GM20431 (cell line): ENCODE results near the gene CABLES2.
"Not testable (repeated sequence)": the region's sequence is repeated elsewhere in the genome, so short reads cannot be mapped to it uniquely, and the experiment has no call there.

Source experiments
- in situ Hi-C: fragments of 300-500 bp; cut with MseI, MboI; formaldehyde crosslinking; loops from one replicate; pipeline ENCODE4 v1.15.0; 2020; ENCODE audit warnings: low sequenced_read_pairs; ENCODE audit not compliant: unreplicated experiment

CABLES2 gene

GRCh38 chr20:62376112-62377063 is 30.7 kb downstream of the CABLES2 start:
- in situ Hi-C loops, result no loop called here

- in situ Hi-C loops, result no loop called here
Measured at GRCh38 chr20:62374331-62375152, 32.5 kb downstream of the CABLES2 start.

GRCh38 chr20:62373631-62374179 is 33.4 kb downstream of the CABLES2 start:
- in situ Hi-C loops, result not testable (repeated sequence)

GRCh38 chr20:62372042-62372993 is 34.8 kb downstream of the CABLES2 start:
- in situ Hi-C loops, result no loop called here

- in situ Hi-C loops, result no loop called here
Measured at GRCh38 chr20:62371588-62372041, 35.5 kb downstream of the CABLES2 start.

- in situ Hi-C loops, result no loop called here
Measured at GRCh38 chr20:62370807-62371587, 36.1 kb downstream of the CABLES2 start.

- in situ Hi-C loops, result no loop called here
Measured at GRCh38 chr20:62370115-62370806, 36.8 kb downstream of the CABLES2 start.

GRCh38 chr20:62369815-62370114 is 37.3 kb downstream of the CABLES2 start:
- in situ Hi-C loops, result no loop called here

GRCh38 chr20:62368976-62369814 is 37.9 kb downstream of the CABLES2 start:
- in situ Hi-C loops, result no loop called here

- in situ Hi-C loops, result no loop called here
Measured at GRCh38 chr20:62368392-62368975, 38.6 kb downstream of the CABLES2 start.

GRCh38 chr20:62367633-62368391 is 39.3 kb downstream of the CABLES2 start:
- in situ Hi-C loops, result no loop called here

- in situ Hi-C loops, result no loop called here
Measured at GRCh38 chr20:62367136-62367632, 39.9 kb downstream of the CABLES2 start, which contains the start of gene LAMA5. Gene LAMA5 (minus strand): TSS chr20:62367312. CDS start chr20:62367245, 67 bp downstream.

GRCh38 chr20:62366370-62367135 is 40.5 kb downstream of the CABLES2 start:
- in situ Hi-C loops, result no loop called here

GRCh38 chr20:62365814-62366369 is 41.2 kb downstream of the CABLES2 start:
- in situ Hi-C loops, result no loop called here
